Calu3 (cell line): ENCODE data around the gene HIVEP3. TPM values are rescaled to one million over a fixed set of nuclear protein-coding genes. Genes with fewer than 3 reads are reported as not detected.

Source experiments
- BruUV-seq: library from RNA; stranded (reverse); fragments of 400-500 nt; replicated peaks from 2 replicates; lab custom pipeline; 2021; lab: Mats Ljungman, UMichigan
- CTCF ChIA-PET: fragments of 300-600 bp; sonication (Branson Sonifier 250); formaldehyde crosslinking; loops from one replicate; lab custom pipeline; 2022; ENCODE audit warnings: antibody characterized with exemption; lab: Charles Lee
- DNase-seq: peaks from one replicate; pipeline ENCODE4 v3.0.0; 2022
- H3K27ac Mint-ChIP-seq: one replicate; pipeline ENCODE4 v1.8.0; 2022; ENCODE audit warnings: mixed read lengths; ENCODE audit not compliant: unreplicated experiment
- H3K27me3 Mint-ChIP-seq: one replicate; pipeline ENCODE4 v1.8.0; 2022; ENCODE audit warnings: mixed read lengths; ENCODE audit not compliant: unreplicated experiment
- H3K36me3 Mint-ChIP-seq: one replicate; pipeline ENCODE4 v1.8.0; 2022; ENCODE audit warnings: mild to moderate bottlenecking, moderate library complexity, mixed read lengths; ENCODE audit not compliant: insufficient read depth, unreplicated experiment
- H3K4me1 Mint-ChIP-seq: one replicate; pipeline ENCODE4 v1.8.0; 2022; ENCODE audit warnings: mild to moderate bottlenecking, low read depth, mixed read lengths; ENCODE audit not compliant: unreplicated experiment
- H3K4me3 Mint-ChIP-seq: one replicate; pipeline ENCODE4 v1.8.0; 2022; ENCODE audit warnings: mild to moderate bottlenecking, low read depth, moderate library complexity, mixed read lengths; ENCODE audit not compliant: unreplicated experiment
- H3K9me3 Mint-ChIP-seq: one replicate; pipeline ENCODE4 v1.8.0; 2022; ENCODE audit warnings: low read depth, mixed read lengths; ENCODE audit not compliant: unreplicated experiment
- intact Hi-C: fragments of 100-400 bp; cut with micrococcal nuclease; formaldehyde crosslinking; loops from one replicate; pipeline ENCODE4 v1.10.0; 2022; ENCODE audit not compliant: unreplicated experiment
- total RNA-seq: library from RNA; stranded (reverse); gene quantifications from 2 replicates; pipeline ENCODE4 v1.2.3, GENCODE V29; 2022
- TF ChIP-seq, protein P1 (sequence below): fragments of 200-600 bp; IDR thresholded peaks from one replicate; pipeline ENCODE4 v1.8.0; 2022; ENCODE audit warnings: antibody characterized with exemption; ENCODE audit not compliant: unreplicated experiment

The HIVEP3 gene
- total RNA-seq, 1 experiment from 2014 or later, result 9.0 TPM

GRCh38 chr1:41766546-41766945, 152.2 kb downstream of the HIVEP3 start:
- no peak overlapping the region for H3K27ac Mint-ChIP-seq
- no peaks in the 10 kb centered on the region for H3K36me3 Mint-ChIP-seq
- H3K4me3 Mint-ChIP-seq, result no peak overlapping the region
- intact Hi-C loops, result no loop called here
- H3K27me3 Mint-ChIP-seq, result peaks cover 54% of the 10 kb centered on the region
- BruUV-seq, result no TSS peak
- H3K9me3 Mint-ChIP-seq, result peaks cover 2% of the 10 kb centered on the region
- CTCF ChIA-PET, result interaction anchor here (0.6 kb wide), 1 partner anchor 562 kb away, joined by 6 read pairs; no protein-coding TSS in a partner anchor
- DNase-seq, result no peak
- TF ChIP-seq, protein P1, sequence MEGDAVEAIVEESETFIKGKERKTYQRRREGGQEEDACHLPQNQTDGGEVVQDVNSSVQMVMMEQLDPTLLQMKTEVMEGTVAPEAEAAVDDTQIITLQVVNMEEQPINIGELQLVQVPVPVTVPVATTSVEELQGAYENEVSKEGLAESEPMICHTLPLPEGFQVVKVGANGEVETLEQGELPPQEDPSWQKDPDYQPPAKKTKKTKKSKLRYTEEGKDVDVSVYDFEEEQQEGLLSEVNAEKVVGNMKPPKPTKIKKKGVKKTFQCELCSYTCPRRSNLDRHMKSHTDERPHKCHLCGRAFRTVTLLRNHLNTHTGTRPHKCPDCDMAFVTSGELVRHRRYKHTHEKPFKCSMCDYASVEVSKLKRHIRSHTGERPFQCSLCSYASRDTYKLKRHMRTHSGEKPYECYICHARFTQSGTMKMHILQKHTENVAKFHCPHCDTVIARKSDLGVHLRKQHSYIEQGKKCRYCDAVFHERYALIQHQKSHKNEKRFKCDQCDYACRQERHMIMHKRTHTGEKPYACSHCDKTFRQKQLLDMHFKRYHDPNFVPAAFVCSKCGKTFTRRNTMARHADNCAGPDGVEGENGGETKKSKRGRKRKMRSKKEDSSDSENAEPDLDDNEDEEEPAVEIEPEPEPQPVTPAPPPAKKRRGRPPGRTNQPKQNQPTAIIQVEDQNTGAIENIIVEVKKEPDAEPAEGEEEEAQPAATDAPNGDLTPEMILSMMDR, result no peak
- H3K4me1 Mint-ChIP-seq, result no peaks in the 10 kb centered on the region

- no peak for DNase-seq
- H3K9me3 Mint-ChIP-seq, result peaks cover 2% of the 10 kb centered on the region
- intact Hi-C loops, result no loop called here
- H3K4me3 Mint-ChIP-seq, result no peak overlapping the region
- peaks cover 54% of the 10 kb centered on the region for H3K27me3 Mint-ChIP-seq
- TF ChIP-seq, protein P1, result no peak
- H3K4me1 Mint-ChIP-seq, result no peaks in the 10 kb centered on the region
- H3K27ac Mint-ChIP-seq, result no peak overlapping the region
- CTCF ChIA-PET, result no interaction called here
- no peaks in the 10 kb centered on the region for H3K36me3 Mint-ChIP-seq
- BruUV-seq, result no TSS peak
These were observed 152.7 kb downstream of the HIVEP3 start for GRCh38 chr1:41766041-41766440.

DNA sequence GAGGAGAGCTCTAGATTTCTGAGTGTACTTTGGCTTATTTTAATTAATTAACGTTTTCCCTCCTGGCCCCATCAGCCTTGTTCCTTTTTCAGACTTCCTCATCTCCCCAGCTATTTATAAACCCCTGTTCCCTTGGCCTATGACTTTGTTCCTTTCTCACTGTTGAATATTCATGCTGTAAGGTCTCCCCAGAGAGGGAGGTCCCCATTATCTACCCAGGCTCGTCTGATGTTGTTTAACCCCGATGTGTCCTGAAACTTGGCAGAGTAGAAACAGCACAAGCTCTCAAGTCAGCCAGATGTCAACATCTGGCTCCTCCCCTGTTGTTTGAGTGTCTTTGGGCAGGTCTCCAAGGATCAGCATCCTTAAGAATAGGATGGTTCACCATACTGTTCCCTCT, 153.6 kb downstream of the HIVEP3 start:
- Mint-ChIP-seq H3K27me3 (peaks cover 54% of the 10 kb centered on the region), H3K36me3 (no peaks in the 10 kb centered on the region), H3K27ac (no peak overlapping the region), H3K4me1 (no peaks in the 10 kb centered on the region), H3K4me3 (no peak overlapping the region), H3K9me3 (peaks cover 2% of the 10 kb centered on the region)
- intact Hi-C loops, result no loop called here
- TF ChIP-seq, protein P1, result no peak
- BruUV-seq, result no TSS peak
- CTCF ChIA-PET, result no interaction called here
- no peak for DNase-seq

- H3K4me3 Mint-ChIP-seq, result no peak overlapping the region
These were observed 154.1 kb downstream of the HIVEP3 start for GRCh38 chr1:41764656-41765055.

More at GRCh38 chr1:41764656-41765055, 154.1 kb downstream of the HIVEP3 start:
- TF ChIP-seq, protein P1, result no peak
- H3K4me1 Mint-ChIP-seq, result no peaks in the 10 kb centered on the region
- no peak overlapping the region for H3K27ac Mint-ChIP-seq
- BruUV-seq, result no TSS peak
- intact Hi-C loops, result no loop called here
- no peak for DNase-seq
- peaks cover 54% of the 10 kb centered on the region for H3K27me3 Mint-ChIP-seq
- CTCF ChIA-PET, result no interaction called here
- peaks cover 2% of the 10 kb centered on the region for H3K9me3 Mint-ChIP-seq
- H3K36me3 Mint-ChIP-seq, result no peaks in the 10 kb centered on the region
